IPS-18a (cell line): Measurements from ENCODE around the gene ARPC1B.
"Not testable (repeated sequence)": the region's sequence is repeated elsewhere in the genome, so short reads cannot be mapped to it uniquely, and the experiment has no call there.

Experiments
- H3K27ac ChIP-seq: one replicate; pipeline ENCODE4 v1.5.1; 2013; ENCODE audit warnings: low read length
- H3K27me3 ChIP-seq: one replicate; pipeline ENCODE4 v1.6.1; 2013; ENCODE audit warnings: mild to moderate bottlenecking, low read length; ENCODE audit not compliant: control insufficient read depth, insufficient read depth
- H3K36me3 ChIP-seq: one replicate; pipeline ENCODE4 v1.6.1; 2013; ENCODE audit warnings: low read depth, low read length; ENCODE audit not compliant: control insufficient read depth
- H3K4me1 ChIP-seq: one replicate; pipeline ENCODE4 v1.6.1; 2013; ENCODE audit warnings: low read depth, low read length; ENCODE audit not compliant: control insufficient read depth
- H3K4me3 ChIP-seq: one replicate; pipeline ENCODE4 v1.5.1; 2013; ENCODE audit warnings: low read length
- H3K9ac ChIP-seq: one replicate; pipeline ENCODE4 v1.6.1; 2013; ENCODE audit warnings: mild to moderate bottlenecking, low read length, moderate library complexity
- H3K9me3 ChIP-seq: one replicate; pipeline ENCODE4 v1.6.1; 2013; ENCODE audit warnings: low read depth, low read length; ENCODE audit not compliant: control insufficient read depth

ARPC1B gene

DNA sequence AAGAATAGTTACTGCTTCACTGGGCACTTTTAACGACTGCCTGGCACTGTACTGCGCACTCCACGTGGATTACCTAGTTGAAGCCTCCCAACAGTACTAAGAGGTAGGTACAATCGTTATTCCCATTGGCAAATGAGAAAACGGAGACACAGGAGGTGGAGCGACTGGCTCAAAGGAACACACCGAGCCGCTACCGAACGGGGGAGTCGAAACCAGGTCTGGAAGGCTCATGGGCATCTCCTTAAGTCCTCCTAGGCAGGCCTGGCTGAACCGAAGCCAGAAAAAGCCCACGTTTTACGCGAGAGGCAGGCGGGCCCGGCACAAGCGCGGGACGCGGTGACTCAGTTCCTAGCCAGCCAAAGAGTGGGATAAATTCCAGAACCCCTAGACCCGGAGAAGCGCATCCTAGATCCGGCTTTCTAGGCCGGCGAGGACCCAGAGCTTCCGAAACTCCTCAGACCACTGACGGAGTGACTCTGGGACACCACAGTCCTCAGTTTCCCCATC lies 33.4 kb downstream of the ARPC1B start:
- H3K27ac ChIP-seq: peak overlapping the region; percentile 58
- H3K4me3 ChIP-seq: peak overlapping the region; percentile 88
- H3K4me1 ChIP-seq: peaks cover 11% of the 10 kb centered on the region
- H3K27me3 ChIP-seq: no peaks in the 10 kb centered on the region
- no peaks in the 10 kb centered on the region for H3K9me3 ChIP-seq
- H3K36me3 ChIP-seq: peaks cover 35% of the 10 kb centered on the region
- H3K9ac ChIP-seq: peak overlapping the region; percentile 94

DNA sequence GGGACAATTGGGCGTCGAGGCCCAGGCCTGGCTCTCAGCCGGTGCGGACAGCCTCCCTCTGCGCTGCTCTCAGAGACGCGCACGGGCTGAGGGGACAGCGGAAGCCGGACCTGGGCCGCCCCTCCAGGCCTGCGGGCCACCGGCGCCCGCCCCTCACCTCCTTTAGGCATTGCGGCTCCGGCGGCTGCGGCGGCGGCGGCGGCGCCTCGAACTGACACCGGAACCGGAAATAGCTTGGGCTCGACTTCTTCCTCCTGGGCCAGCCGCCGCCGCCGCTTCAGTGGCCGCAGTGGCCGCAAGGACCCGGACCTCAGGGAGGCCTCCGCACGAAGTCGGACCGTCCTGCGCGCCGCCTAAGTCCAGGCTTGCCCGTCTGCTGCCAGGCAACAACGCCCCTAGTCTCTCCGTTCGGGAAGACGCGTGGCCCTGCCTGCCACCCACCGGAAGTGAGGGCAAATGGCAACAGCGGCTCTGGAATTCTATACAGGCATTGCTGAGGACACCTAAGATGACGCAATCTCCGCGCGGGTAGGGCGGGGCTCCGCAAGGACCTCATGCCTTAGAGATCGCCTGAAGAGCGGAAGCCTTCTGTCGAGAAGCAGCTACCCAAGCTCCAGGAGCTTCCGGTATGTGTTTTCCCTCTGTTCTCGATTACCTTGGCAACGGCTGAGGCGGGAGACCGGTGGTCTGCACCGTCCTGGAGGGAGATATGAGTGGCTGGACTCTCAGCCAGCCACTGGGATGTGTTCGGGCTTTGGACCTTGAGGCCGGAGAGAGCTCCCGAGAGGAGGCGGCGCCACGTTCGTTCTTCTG lies 34.1 kb downstream of the ARPC1B start, which contains the start of the genes BUD31 and PDAP1:
TSS of gene BUD31 (plus strand) at position 591 of the 813 bp plus-strand sequence. CDS start 2,124 bp downstream, outside the sequence.
TSS of gene PDAP1 (minus strand) at position 219 of the 813 bp plus-strand sequence. CDS start at position 170, 49 bp downstream.
- Histone ChIP-seq H3K9me3 (no peaks in the 10 kb centered on the region), H3K4me3 (peak within 1 kb of the TSS; percentile 88), H3K9ac (peak within 1 kb of the TSS; percentile 94), H3K4me1 (peaks cover 11% of the 10 kb centered on the region), H3K27ac (peak within 1 kb of the TSS; percentile 90), H3K27me3 (no peaks in the 10 kb centered on the region), H3K36me3 (peaks cover 35% of the 10 kb centered on the region)

DNA sequence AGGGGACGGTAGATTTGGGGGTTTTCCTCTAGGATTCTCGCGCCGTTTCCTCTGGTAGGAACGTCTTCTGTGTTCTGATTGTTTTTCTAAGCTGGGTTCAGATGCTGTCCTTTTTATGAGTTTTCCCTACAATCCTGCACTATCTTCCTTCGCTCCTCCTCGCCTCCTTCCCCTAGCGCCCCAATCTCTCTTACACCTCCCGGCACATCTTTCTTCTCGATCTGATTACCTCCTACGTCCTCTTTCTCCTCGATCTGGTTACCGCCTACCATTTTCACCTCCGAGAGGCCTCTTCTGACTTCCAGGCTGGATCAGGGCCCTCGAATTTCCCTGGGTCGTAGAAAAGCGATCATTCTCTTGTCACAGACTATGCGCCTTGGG lies 34.7 kb downstream of the ARPC1B start:
- Histone ChIP-seq H3K36me3 (peaks cover 33% of the 10 kb centered on the region), H3K4me1 (peaks cover 11% of the 10 kb centered on the region), H3K9ac (peak overlapping the region; percentile 94), H3K27me3 (no peaks in the 10 kb centered on the region), H3K4me3 (peak overlapping the region; percentile 88), H3K27ac (peak overlapping the region; percentile 90), H3K9me3 (no peaks in the 10 kb centered on the region)

- H3K36me3 ChIP-seq: peaks cover 34% of the 10 kb centered on the region
Observed at GRCh38 chr7:99409806-99410205, 35.3 kb downstream of the ARPC1B start.

DNA sequence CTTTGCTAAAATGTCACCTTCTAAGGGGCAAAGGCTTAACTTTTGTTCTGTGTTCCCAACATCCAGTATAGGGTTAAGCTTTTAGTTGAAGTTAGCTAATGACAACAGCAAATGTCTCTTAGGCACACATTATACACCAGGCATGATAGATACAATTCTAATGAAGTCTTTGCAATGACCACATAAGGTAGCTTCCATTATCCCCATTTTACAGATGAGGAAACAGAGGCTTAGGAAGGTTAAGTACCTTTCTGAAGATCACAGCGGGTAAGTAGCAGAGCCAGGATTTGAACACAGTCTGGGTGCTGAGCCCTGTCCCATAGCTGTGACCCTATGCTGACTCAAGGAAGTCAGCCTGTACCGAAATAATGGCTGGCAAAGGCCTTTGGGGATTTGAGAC lies 36.1 kb downstream of the ARPC1B start:
- H3K9ac ChIP-seq: no peak overlapping the region
- H3K4me3 ChIP-seq: no peak overlapping the region
- no peak overlapping the region for H3K27ac ChIP-seq
- H3K27me3 ChIP-seq: no peaks in the 10 kb centered on the region
- peaks cover 34% of the 10 kb centered on the region for H3K36me3 ChIP-seq
- H3K9me3 ChIP-seq: no peaks in the 10 kb centered on the region
- H3K4me1 ChIP-seq: peaks cover 11% of the 10 kb centered on the region

More at GRCh38 chr7:99409806-99410205, 35.3 kb downstream of the ARPC1B start:
- peaks cover 11% of the 10 kb centered on the region for H3K4me1 ChIP-seq
- peak overlapping the region; percentile 94 for H3K9ac ChIP-seq
- peak overlapping the region; percentile 88 for H3K4me3 ChIP-seq
- H3K27me3 ChIP-seq: no peaks in the 10 kb centered on the region
- no peaks in the 10 kb centered on the region for H3K9me3 ChIP-seq
- H3K27ac ChIP-seq: no peak overlapping the region

- H3K36me3 ChIP-seq: peaks cover 77% of the 10 kb centered on the region
- not testable (repeated sequence) for H3K9me3 ChIP-seq, H3K27me3 ChIP-seq, H3K27ac ChIP-seq, H3K9ac ChIP-seq, H3K4me1 ChIP-seq, H3K4me3 ChIP-seq
Observed at GRCh38 chr7:99415513-99416127, 41.1 kb downstream of the ARPC1B start.

DNA sequence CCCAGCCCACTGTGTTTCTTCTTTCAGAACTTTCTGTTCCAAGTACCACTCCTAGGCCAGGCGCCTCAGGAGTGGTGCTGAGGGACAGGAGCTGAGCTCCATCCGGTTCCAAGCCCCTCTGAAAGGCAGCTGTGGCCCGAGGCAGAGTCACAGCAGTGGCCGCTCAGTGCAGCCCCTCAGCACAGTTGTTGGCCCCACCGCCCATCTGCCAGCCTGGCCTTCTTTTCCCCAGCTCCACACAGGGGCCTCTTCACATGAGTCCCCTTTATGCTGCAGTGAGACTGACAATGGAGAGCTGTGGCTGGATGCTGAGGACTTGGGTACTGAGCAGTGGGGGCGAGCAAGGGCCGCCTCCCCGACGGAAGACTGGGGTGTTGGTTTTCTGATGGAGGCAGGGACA lies 43.7 kb downstream of the ARPC1B start:
- H3K27ac ChIP-seq: no peak overlapping the region
- H3K9ac ChIP-seq: no peak overlapping the region

DNA sequence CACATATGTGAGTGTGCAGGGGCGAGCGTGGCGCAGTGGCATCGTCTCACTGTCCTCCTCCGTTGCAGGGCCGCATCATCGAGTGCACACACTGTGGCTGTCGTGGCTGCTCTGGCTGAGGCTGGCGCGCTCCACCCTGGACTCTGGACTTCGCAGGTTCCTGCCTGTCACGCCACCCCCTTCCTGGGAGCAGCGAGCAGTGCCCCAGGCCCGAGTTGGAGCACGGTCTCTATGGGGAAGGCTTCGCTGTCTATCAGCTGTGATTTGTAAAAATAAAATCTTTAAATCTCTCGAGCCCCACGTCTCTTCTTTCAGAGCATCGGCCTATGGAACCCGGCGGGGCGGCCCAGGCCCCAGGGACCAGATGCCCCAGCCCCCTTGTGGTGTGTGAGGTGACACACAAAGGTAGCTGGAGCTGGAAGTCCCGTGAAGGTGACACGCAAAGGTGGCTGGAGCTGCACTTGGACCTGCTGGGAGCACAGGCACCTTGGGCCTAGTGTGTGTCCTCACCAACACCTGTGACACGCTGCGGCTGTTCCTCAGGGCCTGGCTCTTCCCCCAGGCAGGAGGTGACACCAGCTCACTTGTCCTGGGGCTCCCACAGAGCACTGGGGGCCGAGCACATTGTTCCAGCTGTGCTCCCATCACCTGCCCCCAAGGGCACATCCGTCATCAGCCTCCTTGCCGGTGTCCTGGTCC lies 44.9 kb downstream of the ARPC1B start:
- Histone ChIP-seq H3K4me1 (no peaks in the 10 kb centered on the region), H3K27me3 (no peaks in the 10 kb centered on the region), H3K9me3 (no peaks in the 10 kb centered on the region), H3K9ac (no peak overlapping the region), H3K27ac (no peak overlapping the region), H3K4me3 (no peak overlapping the region), H3K36me3 (peaks cover 79% of the 10 kb centered on the region)

More for the DNA sequence above, 43.7 kb downstream of the ARPC1B start:
- no peaks in the 10 kb centered on the region for H3K9me3 ChIP-seq
- H3K4me1 ChIP-seq: no peaks in the 10 kb centered on the region
- H3K27me3 ChIP-seq: no peaks in the 10 kb centered on the region
- H3K36me3 ChIP-seq: peaks cover 77% of the 10 kb centered on the region
- no peak overlapping the region for H3K4me3 ChIP-seq

- H3K27me3 ChIP-seq: no peaks in the 10 kb centered on the region
- no peak overlapping the region for H3K9ac ChIP-seq
- no peaks in the 10 kb centered on the region for H3K9me3 ChIP-seq
- no peaks in the 10 kb centered on the region for H3K4me1 ChIP-seq
- H3K4me3 ChIP-seq: no peak overlapping the region
- no peak overlapping the region for H3K27ac ChIP-seq
- H3K36me3 ChIP-seq: peaks cover 87% of the 10 kb centered on the region
Observed at GRCh38 chr7:99420213-99420612, 45.7 kb downstream of the ARPC1B start.

GRCh38 chr7:99420986-99421385 lies 46.5 kb downstream of the ARPC1B start:
- no peaks in the 10 kb centered on the region for H3K9me3 ChIP-seq
- peaks cover 87% of the 10 kb centered on the region for H3K36me3 ChIP-seq
- H3K4me1 ChIP-seq: no peaks in the 10 kb centered on the region
- no peaks in the 10 kb centered on the region for H3K27me3 ChIP-seq
- no peak overlapping the region for H3K4me3 ChIP-seq
- H3K27ac ChIP-seq: no peak overlapping the region
- no peak overlapping the region for H3K9ac ChIP-seq

DNA sequence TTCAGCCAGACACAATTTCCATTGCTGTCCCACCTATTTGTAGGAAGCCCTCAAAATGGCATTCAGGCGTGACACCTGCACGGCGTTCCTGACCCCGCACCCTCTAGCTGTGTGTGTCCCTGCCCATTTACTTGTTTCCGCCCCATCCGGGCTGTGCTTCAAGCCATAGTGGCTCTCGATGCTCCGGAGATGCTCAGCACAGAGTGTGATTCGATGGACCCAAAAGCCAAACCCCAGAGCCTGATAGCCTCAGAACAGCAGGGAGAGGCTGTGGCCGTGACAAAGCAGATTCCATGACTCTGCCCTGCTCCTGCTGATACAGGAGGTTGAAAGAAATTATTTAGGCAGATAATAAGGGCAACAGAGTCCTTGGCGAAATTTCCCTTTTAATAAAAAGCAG lies 47.7 kb downstream of the ARPC1B start:
- Histone ChIP-seq H3K9me3 (no peaks in the 10 kb centered on the region), H3K4me3 (no peak overlapping the region), H3K27me3 (no peaks in the 10 kb centered on the region), H3K9ac (no peak overlapping the region), H3K27ac (no peak overlapping the region), H3K36me3 (peaks cover 75% of the 10 kb centered on the region), H3K4me1 (no peaks in the 10 kb centered on the region)
